Measurements from ENCODE around the gene EPHB4.

The EPHB4 gene

DNA sequence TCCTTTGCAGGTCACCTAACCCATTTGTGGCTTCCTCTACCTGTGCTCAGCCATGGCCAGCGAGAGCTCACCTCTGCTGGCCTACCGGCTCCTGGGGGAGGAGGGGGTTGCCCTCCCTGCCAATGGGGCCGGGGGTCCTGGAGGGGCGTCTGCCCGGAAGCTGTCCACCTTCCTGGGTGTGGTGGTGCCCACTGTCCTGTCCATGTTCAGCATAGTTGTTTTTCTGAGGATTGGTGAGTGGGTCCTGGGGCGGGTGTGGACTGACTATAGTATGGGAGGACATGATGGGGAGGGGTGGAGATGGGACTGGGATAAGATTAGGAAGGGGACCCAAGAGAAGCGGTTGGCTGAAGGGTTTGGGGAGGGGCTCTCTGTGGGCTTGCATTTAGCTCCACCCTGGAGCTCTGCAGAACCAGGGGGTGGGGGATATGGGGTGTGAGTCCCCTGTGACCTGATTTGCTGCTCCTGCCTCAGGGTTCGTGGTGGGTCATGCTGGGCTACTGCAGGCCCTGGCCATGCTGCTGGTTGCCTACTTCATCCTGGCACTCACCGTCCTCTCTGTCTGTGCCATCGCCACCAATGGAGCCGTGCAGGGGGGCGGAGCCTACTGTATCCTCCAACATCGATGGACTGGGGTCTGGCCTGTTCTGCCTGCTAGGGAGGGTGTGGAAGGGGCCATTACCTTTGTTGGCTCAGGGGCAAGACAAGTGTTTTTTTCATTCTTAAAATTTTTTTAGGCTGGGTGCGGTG lies 27.0 kb upstream of the EPHB4 start:
- no peak for DNase-seq (ENCODE audit: low read depth in 2 of 2)

GRCh38 chr7:100852048-100852872 lies 24.9 kb upstream of the EPHB4 start, which contains the start of gene SLC12A9:
TSS of gene SLC12A9 (plus strand) at chr7:100852713. CDS start at chr7:100854198, 1,485 bp downstream.
- DNase-seq (ENCODE audit: low read depth in 2 of 2): peak; percentile 63 to 67

GRCh38 chr7:100847360-100847759 lies 20.0 kb upstream of the EPHB4 start:
- DNase-seq (ENCODE audit: low read depth in 2 of 2): no peak

- DNase-seq (ENCODE audit: low read depth in 2 of 2): no peak
Observed at GRCh38 chr7:100840470-100841100, 13.3 kb upstream of the EPHB4 start.

- no peak for DNase-seq (ENCODE audit: low read depth in 2 of 2)
Observed at GRCh38 chr7:100839361-100839760, 12.0 kb upstream of the EPHB4 start.

- peak; percentile 77 to 79 for DNase-seq (ENCODE audit: low read depth in 2 of 2)
Observed at GRCh38 chr7:100837099-100837836, 9.9 kb upstream of the EPHB4 start.

- no peak for DNase-seq (ENCODE audit: low read depth in 2 of 2)
Observed at GRCh38 chr7:100836812-100837098, 9.4 kb upstream of the EPHB4 start.

DNA sequence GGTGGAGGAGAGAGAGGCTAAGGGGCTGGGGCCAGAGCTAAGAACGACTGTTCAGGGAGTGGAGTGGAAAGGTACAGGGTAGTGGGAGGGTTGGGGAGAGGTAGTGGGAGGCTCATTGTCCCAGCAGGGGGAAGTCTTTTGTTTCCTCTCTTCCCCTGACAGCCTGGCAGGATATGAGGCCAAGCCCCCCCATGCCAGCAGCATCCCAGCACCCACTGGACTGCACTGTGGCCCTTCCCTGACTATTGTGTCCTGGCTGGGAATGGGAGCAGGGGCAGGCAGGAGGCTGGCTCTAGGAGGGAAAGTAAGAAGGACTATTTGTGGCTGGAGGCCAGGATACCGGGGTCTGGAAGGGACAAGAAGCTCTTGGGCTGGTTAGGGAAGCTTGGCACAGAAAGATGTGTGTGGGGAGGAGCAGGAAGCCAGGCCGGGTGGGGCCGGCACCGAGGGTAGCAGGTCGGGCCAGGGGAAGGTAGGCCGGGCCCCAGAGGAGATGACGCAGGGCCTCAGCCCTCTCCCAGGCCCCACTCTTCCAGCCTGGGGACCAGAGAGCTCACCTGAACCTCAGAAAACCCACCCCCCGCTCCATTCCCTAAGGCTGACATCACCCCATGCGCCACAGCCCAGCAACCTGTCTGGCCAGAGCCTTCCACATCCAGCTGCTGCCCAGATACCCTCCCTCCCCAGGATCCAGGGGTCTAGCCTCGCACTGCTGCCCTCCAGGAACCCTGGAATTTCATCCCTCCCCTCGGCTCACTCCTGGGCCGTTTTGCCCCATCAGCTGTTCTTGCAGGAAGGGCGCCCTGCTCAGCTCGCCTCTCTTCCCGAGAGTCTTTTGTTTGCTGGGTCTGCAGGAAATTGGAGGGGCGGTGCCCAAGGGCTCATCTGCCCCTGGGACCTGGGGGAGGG lies 8.8 kb upstream of the EPHB4 start:
- DNase-seq (ENCODE audit: low read depth in 2 of 2): no peak

DNA sequence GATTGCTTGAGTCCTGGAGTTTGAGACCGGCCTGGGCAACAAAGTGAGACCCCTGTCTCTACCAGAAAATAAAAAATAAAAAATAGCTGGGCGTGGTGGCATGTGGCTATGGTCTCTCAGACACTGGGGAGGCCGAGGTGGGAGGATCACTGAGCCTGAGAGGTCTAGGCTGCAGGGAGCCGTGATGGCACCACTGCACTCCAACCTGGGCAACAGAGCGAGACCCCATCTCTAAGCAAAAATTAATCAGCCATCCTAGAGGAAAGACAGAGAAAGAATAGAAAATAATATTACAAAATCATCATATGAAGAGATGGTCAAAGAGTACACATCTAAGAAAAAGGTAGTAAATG lies 4.9 kb upstream of the EPHB4 start:
- DNase-seq (ENCODE audit: low read depth in 2 of 2): no peak

DNA sequence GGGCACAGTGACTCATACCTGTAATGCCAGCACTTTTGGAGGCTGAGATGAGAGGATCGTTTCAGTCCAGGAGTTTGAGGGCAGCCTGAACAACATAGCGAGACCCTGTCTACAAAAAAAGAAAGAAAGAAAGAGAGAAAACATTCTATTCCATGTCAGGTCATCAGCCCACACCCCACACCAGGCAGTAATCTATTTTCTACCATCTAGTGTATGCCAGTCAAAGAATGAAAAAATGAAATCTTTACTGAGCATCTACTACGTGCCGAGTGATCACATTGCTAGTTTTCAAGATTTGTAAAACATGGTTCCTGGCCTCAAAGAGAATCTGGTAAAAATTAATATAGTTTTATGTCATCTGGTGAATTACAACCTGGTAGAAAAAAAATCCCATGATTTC lies 3.1 kb upstream of the EPHB4 start:
- no peak for DNase-seq (ENCODE audit: low read depth in 2 of 2)

DNA sequence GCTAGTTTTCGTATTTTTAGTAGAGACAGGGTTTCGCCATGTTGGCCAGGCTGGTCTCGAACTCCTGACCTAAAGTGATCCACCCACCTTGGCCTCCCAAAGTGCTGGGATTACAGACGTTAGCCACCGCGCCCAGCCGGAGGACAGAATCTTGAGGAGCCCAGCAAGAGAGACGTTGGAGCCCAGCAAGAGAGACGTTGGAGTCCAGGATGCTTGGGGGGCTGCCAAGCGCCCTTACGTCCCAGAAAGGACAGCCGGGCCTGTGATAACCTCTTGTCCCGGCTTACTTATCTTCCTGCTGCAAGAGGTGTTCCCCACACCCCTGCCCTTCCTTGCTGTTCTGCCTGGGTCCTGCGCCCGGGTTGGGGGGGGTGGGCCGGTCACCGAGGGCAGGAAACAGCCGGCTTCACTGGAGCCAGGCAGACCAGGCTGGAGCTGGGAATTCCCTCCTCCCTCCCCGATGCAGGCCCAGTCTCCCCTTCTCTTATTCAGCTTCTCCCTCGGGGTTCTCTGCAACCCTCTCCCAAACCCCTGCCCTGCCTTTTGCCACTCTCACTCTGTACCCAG lies 1.9 kb upstream of the EPHB4 start:
- DNase-seq (ENCODE audit: low read depth in 2 of 2): no peak

GRCh38 chr7:100826514-100827329 lies 601 bp downstream of the EPHB4 start:
- no peak for DNase-seq (ENCODE audit: low read depth in 2 of 2)

GRCh38 chr7:100825751-100826513 lies 1.4 kb downstream of the EPHB4 start:
- no peak for DNase-seq (ENCODE audit: low read depth in 2 of 2)

- DNase-seq (ENCODE audit: low read depth in 2 of 2): no peak
Observed at GRCh38 chr7:100825215-100825671, 2.1 kb downstream of the EPHB4 start.

DNA sequence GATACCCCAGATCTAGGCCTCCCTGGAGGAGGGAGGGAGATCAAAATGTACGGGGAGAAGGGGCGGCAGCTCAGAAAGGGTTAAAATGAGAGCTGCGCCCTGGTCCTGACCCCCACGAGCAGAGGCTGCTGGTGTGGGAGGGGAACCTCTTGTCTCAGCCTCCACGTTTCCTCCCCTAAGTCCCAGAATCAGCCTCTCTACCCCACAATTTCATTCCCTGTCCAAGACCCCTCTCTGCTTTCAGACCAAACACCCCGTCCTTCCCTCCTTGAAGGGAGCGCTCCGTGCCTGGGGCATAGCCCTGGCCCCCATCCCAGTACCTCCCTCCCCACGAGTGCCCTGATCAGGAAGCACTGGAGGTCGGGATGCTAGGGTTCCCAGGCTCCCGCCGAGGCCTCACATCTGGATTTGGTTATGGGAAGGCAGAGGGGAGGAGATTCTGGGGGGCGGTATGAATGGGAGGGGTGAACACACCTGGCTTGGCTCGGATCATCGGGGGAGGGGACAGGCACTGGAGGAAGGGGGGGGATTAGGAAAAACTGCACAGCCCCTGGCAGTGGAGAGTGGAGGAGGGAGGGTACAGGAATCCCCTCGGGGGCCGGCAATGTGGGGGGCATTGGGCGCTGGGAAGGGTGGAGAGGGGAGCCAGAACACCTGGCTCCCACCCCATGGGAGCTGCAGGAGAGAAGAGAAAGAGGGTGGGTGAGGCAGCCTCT lies 2.7 kb downstream of the EPHB4 start:
- no peak for DNase-seq (ENCODE audit: low read depth in 2 of 2)

- no peak for DNase-seq (ENCODE audit: low read depth in 2 of 2)
Observed at GRCh38 chr7:100823534-100823933, 3.8 kb downstream of the EPHB4 start.

DNA sequence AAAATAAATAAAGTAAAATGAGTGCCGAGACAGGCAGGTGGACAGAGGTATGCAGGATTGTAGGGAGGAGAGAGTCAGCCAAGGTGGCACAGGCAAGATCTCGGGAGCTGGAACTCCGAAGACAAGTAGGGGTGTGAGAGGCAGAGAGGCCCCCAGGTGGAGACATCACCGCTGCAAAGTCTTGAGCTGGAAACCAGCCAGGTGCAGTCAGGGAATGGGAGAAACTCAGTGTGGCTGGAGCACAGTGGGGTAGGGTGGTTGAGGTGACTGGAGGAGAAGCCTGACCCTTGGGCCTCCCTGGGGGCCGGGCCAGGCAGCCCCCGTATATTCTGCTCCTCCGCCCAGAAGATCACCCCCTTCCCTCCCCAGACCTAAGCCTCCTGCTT lies 4.2 kb downstream of the EPHB4 start:
- no peak for DNase-seq (ENCODE audit: low read depth in 2 of 2)
